Lower lobe of right lung (tissue), 2 donors: ENCODE data around the gene AP3S2. TPM values are rescaled to one million over a fixed set of nuclear protein-coding genes. Genes with fewer than 3 reads are reported as not detected.
A peak's percentile ranks its signal among the peaks of the same experiment; 100 is the strongest.

Source experiments
- ATAC-seq, 2 donors: fragments of 200-7000 bp; cut with Tn5 transposase; one replicate each; pipeline ENCODE4 v1.9.1; 2020 to 2022; ENCODE audit warnings: mild to moderate bottlenecking in 2 of 2, moderate library complexity in 2 of 2
- DNase-seq: peaks from one replicate; pipeline ENCODE4 v3.0.0-alpha.2; 2020
- H3K27ac ChIP-seq: fragments of 200-600 bp; one replicate; pipeline ENCODE4 v1.8.0; 2022
- H3K27me3 ChIP-seq: fragments of 200-600 bp; one replicate; pipeline ENCODE4 v1.8.0; 2022; ENCODE audit warnings: low read depth
- H3K36me3 ChIP-seq: fragments of 200-600 bp; one replicate; pipeline ENCODE4 v1.8.0; 2022; ENCODE audit warnings: mild to moderate bottlenecking
- H3K4me1 ChIP-seq: fragments of 200-600 bp; one replicate; pipeline ENCODE4 v1.8.0; 2022
- H3K4me3 ChIP-seq: fragments of 200-600 bp; one replicate; pipeline ENCODE4 v1.8.0; 2022; ENCODE audit warnings: mild to moderate bottlenecking
- H3K9me3 ChIP-seq: fragments of 200-600 bp; one replicate; pipeline ENCODE4 v1.8.0; 2022
- CTCF ChIP-seq: fragments of 200-600 bp; IDR thresholded peaks from one replicate; pipeline ENCODE4 v1.8.0; 2022; ENCODE audit warnings: antibody characterized with exemption, mild to moderate bottlenecking
- intact Hi-C: fragments of 100-400 bp; cut with DNase I; formaldehyde crosslinking; loops from one replicate; pipeline ENCODE4 v1.11.0; 2022
- total RNA-seq: library from RNA; stranded (reverse); fragmentation: NEBNext Ultra II Directional; extraction: Animal tissue kit (Norgen Biotek cat#: 25700); gene quantifications from one replicate; pipeline ENCODE4 v1.2.1, GENCODE V29; 2021
- donor health status: DM: no; HTN: yes; CAD: no; lungs with severe emphysema.

AP3S2 gene
- total RNA-seq, 1 donor from 2014 or later = 36.9 TPM

- no peak overlapping the region for H3K27ac ChIP-seq
- H3K36me3 ChIP-seq = peaks cover 44% of the 10 kb centered on the region
- no peaks in the 10 kb centered on the region for H3K27me3 ChIP-seq
- DNase-seq (no peak), ATAC-seq (no peak)
- H3K4me3 ChIP-seq = no peak overlapping the region
- TF ChIP-seq CTCF = no peak
- no peaks in the 10 kb centered on the region for H3K9me3 ChIP-seq
- intact Hi-C loops = no loop called here
- H3K4me1 ChIP-seq = peaks cover 19% of the 10 kb centered on the region
Observed at GRCh38 chr15:89908226-89908625, 14.4 kb upstream of the AP3S2 start.

GRCh38 chr15:89907289-89907688 lies 13.5 kb upstream of the AP3S2 start:
- intact Hi-C loops = no loop called here
- peaks cover 53% of the 10 kb centered on the region for H3K36me3 ChIP-seq
- no peaks in the 10 kb centered on the region for H3K27me3 ChIP-seq
- H3K27ac ChIP-seq = no peak overlapping the region
- peaks cover 14% of the 10 kb centered on the region for H3K4me1 ChIP-seq
- no peak for TF ChIP-seq CTCF
- H3K4me3 ChIP-seq = no peak overlapping the region
- H3K9me3 ChIP-seq = no peaks in the 10 kb centered on the region
- no peak for ATAC-seq
- DNase-seq = no peak

- Histone ChIP-seq H3K4me1 (peaks cover 3% of the 10 kb centered on the region), H3K36me3 (peaks cover 67% of the 10 kb centered on the region), H3K9me3 (no peaks in the 10 kb centered on the region), H3K4me3 (no peak overlapping the region), H3K27ac (no peak overlapping the region), H3K27me3 (no peaks in the 10 kb centered on the region)
- DNase-seq (peak; percentile 12), ATAC-seq (no peak)
- TF ChIP-seq CTCF = no peak
- intact Hi-C loops = no loop called here
Observed at GRCh38 chr15:89905846-89906378, 12.1 kb upstream of the AP3S2 start.

GRCh38 chr15:89904519-89904918 lies 10.7 kb upstream of the AP3S2 start:
- no peaks in the 10 kb centered on the region for H3K27me3 ChIP-seq
- H3K36me3 ChIP-seq = peaks cover 79% of the 10 kb centered on the region
- TF ChIP-seq CTCF = no peak
- ATAC-seq (peak; percentile 44 to 88), DNase-seq (peak; percentile 80)
- H3K9me3 ChIP-seq = no peaks in the 10 kb centered on the region
- intact Hi-C loops = no loop called here
- no peaks in the 10 kb centered on the region for H3K4me1 ChIP-seq
- H3K27ac ChIP-seq = no peak overlapping the region
- no peak overlapping the region for H3K4me3 ChIP-seq

- Histone ChIP-seq H3K36me3 (peaks cover 79% of the 10 kb centered on the region), H3K4me3 (no peak overlapping the region), H3K27me3 (no peaks in the 10 kb centered on the region), H3K27ac (no peak overlapping the region), H3K9me3 (no peaks in the 10 kb centered on the region), H3K4me1 (peaks cover 3% of the 10 kb centered on the region)
- TF ChIP-seq CTCF = no peak
- intact Hi-C loops = no loop called here
- DNase-seq = no peak
- ATAC-seq = no peak
Observed at GRCh38 chr15:89903858-89904130, 10.0 kb upstream of the AP3S2 start.
